GM23248 (cell line): ENCODE data around the gene RARG. TPM values are rescaled to one million over a fixed set of nuclear protein-coding genes. Genes with fewer than 3 reads are reported as not detected.

Source experiments
- DNase-seq: peaks from one replicate; pipeline ENCODE4 v3.0.0-alpha.2; 2015
- H2AFZ ChIP-seq: fragments of 200-600 bp; sonication (generic); 2 replicates; pipeline ENCODE4 v1.6.1; 2016; ENCODE audit warnings: antibody characterized with exemption
- H3F3A ChIP-seq: fragments of 200-600 bp; sonication (generic); 2 replicates; pipeline ENCODE4 v1.6.1; 2016; ENCODE audit warnings: mild to moderate bottlenecking, antibody characterized with exemption, mixed run types; ENCODE audit not compliant: insufficient read depth
- H3K27ac ChIP-seq: fragments of 200-600 bp; sonication (generic); 2 replicates; pipeline ENCODE4 v1.5.1; 2016; ENCODE audit warnings: mild to moderate bottlenecking
- H3K27me3 ChIP-seq: fragments of 200-600 bp; sonication (generic); replicated peaks from 2 replicates; pipeline ENCODE4 v1.6.1; 2016; ENCODE audit warnings: mild to moderate bottlenecking; ENCODE audit not compliant: insufficient read depth
- H3K36me3 ChIP-seq: fragments of 200-600 bp; sonication (generic); 2 replicates; pipeline ENCODE4 v1.6.1; 2016; ENCODE audit warnings: low read depth, mild to moderate bottlenecking
- H3K4me1 ChIP-seq: fragments of 200-600 bp; sonication (generic); 2 replicates; pipeline ENCODE4 v1.6.1; 2016; ENCODE audit warnings: mild to moderate bottlenecking; ENCODE audit not compliant: insufficient read depth
- H3K4me2 ChIP-seq: fragments of 200-600 bp; sonication (generic); one replicate; pipeline ENCODE4 v1.6.1; 2016; ENCODE audit warnings: mild to moderate bottlenecking; ENCODE audit not compliant: unreplicated experiment
- H3K4me3 ChIP-seq: fragments of 200-600 bp; sonication (generic); 2 replicates; pipeline ENCODE4 v1.5.1; 2016; ENCODE audit warnings: mild to moderate bottlenecking
- H3K79me2 ChIP-seq: fragments of 200-600 bp; sonication (generic); 2 replicates; pipeline ENCODE4 v1.6.1; 2016; ENCODE audit warnings: mild to moderate bottlenecking; ENCODE audit not compliant: insufficient read depth
- H3K9ac ChIP-seq: fragments of 200-600 bp; sonication (generic); 2 replicates; pipeline ENCODE4 v1.6.1; 2016; ENCODE audit warnings: mild to moderate bottlenecking
- H3K9me2 ChIP-seq: fragments of 200-600 bp; sonication (generic); 2 replicates; pipeline ENCODE4 v1.6.1; 2016; ENCODE audit warnings: mixed run types, mild to moderate bottlenecking, moderate library complexity; ENCODE audit not compliant: insufficient read depth
- H3K9me3 ChIP-seq: fragments of 200-600 bp; sonication (generic); one replicate; pipeline ENCODE4 v1.6.1; 2017; ENCODE audit warnings: low read depth
- H4K20me1 ChIP-seq: fragments of 200-600 bp; sonication (generic); 2 replicates; pipeline ENCODE4 v1.6.0; 2016; ENCODE audit not compliant: insufficient read depth
- EZH2 ChIP-seq: fragments of 200-600 bp; sonication (generic); IDR thresholded peaks from 2 replicates; pipeline ENCODE4 v1.6.1; 2018; ENCODE audit warnings: antibody characterized with exemption, mild to moderate bottlenecking; ENCODE audit not compliant: insufficient read depth, poor library complexity, severe bottlenecking
- EZH2phosphoT487 ChIP-seq: fragments of 200-600 bp; sonication (generic); IDR thresholded peaks from 2 replicates; pipeline ENCODE4 v1.6.1; 2018; ENCODE audit warnings: antibody characterized with exemption, moderate library complexity, mild to moderate bottlenecking, low read depth; ENCODE audit not compliant: insufficient read depth
- WGBS, 2 experiments: methylation state at CpG; one replicate each; pipeline ENCODE4 v1.1.6; 2015 to 2017; ENCODE audit warnings: low lambda C conversion rate in 2 of 2, low coverage in 1 of 2; ENCODE audit errors: missing lambda C conversion rate in 2 of 2; 5-methylcytosine and 5-hydroxymethylcytosine counted together
- in situ Hi-C: fragments of 300-500 bp; cut with MboI; formaldehyde crosslinking; loops from 2 replicates; pipeline ENCODE4 v1.15.0; 2020
- polyA plus RNA-seq: library from polyadenylated mRNA; unstranded; fragments of >200 nt; fragmentation: Nextera tagmentation; extraction: Ambion mirVana; gene quantifications from 2 replicates; pipeline ENCODE4 v1.2.1, GENCODE V29; 2016
- total RNA-seq: library from RNA; depleted of rRNA; stranded (reverse); fragments of >200 nt; shearing (Covaris generic); gene quantifications from 2 replicates; pipeline ENCODE4 v1.2.3, GENCODE V29; 2014

The RARG gene
- total and polyA plus RNA-seq, 2 experiments from 2014 or later = 75.3 to 116 TPM

DNA sequence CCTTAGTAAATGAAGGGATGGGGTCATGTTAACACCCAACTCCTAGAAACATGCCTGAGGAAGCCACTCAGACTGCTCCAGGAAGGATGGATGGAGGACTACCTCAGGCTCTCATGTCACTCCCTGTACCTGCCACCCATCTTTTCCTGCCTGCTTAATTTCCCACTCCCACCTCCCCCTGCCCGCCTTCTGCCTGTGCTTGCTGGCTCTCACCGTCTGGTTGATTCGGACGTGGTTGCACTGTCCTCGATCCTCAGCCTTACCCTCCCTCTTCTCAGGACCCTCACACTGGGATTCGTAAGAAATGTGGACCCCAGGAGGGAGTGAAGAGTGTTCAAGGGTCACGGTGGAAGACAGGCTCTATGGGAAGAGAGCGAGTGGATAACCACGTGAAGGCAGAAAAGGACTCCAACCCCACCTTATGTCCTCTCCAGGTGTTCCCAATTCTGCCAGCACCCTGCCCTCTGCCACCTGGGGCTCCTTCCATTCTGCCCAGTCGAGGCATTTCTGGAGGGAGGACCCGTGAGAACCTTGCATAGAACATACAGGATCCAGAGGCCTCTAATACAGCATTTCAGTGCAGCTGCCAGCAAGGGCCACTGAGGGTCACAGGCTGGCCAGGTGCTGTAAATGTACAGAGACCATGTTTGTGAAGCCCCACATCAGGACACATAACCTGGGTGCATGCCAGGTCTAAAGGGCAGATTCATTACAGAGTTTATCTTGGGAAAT lies 37.9 kb downstream of the RARG start:
- no peak overlapping the region for H2AFZ ChIP-seq
- WGBS, 2 experiments = 63 to 66% methylated on average over 11 of the region's 11 CpGs
- TF ChIP-seq EZH2phosphoT487 (no peak), EZH2 (no peak)
- H3K9me3 ChIP-seq = no peaks in the 10 kb centered on the region
- no peaks in the 10 kb centered on the region for H3K9me2 ChIP-seq
- no peak overlapping the region for H3K27ac ChIP-seq
- no peak overlapping the region for H3K4me2 ChIP-seq
- no peaks in the 10 kb centered on the region for H3K36me3 ChIP-seq
- in situ Hi-C loops = no loop called here
- no peaks in the 10 kb centered on the region for H3K79me2 ChIP-seq
- DNase-seq = no peak
- no peak overlapping the region for H3K4me3 ChIP-seq
- H3F3A ChIP-seq = peaks cover 12% of the 10 kb centered on the region
- no peaks in the 10 kb centered on the region; the same call in 1 of the 2 replicates for H3K4me1 ChIP-seq
- no peaks in the 10 kb centered on the region for H4K20me1 ChIP-seq
- H3K9ac ChIP-seq = no peak overlapping the region
- H3K27me3 ChIP-seq = no peaks in the 10 kb centered on the region

DNA sequence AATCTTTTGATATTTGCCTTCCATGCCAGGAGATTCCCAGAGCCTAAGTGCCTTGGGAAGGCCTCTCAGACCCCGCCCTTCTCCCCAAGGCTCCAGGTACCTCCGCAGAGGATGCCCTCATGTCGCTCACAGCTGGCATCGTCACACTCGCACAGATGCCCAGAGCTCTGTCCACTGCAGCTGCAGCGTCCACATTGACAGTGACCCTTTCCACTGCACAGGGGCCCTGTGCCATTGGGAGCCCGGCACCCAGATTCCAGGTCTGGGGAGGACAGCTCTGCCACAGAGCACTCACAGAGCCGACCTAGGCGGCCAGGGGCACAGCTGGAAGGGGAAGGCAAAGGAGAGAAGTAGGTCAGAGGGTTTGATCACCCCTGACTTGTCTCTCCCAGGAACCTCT lies 39.0 kb downstream of the RARG start:
- H3K36me3 ChIP-seq = no peaks in the 10 kb centered on the region
- no peaks in the 10 kb centered on the region for H3K27me3 ChIP-seq
- no peak overlapping the region for H3K9ac ChIP-seq
- no peaks in the 10 kb centered on the region for H3K9me2 ChIP-seq
- H3K9me3 ChIP-seq = no peaks in the 10 kb centered on the region
- H3K4me1 ChIP-seq = no peaks in the 10 kb centered on the region; the same call in 1 of the 2 replicates
- 90 to 95% methylated on average over 9 of the region's 9 CpGs for WGBS, 2 experiments
- H3K4me2 ChIP-seq = no peak overlapping the region
- no peak overlapping the region for H3K4me3 ChIP-seq
- no peaks in the 10 kb centered on the region for H4K20me1 ChIP-seq
- in situ Hi-C loops = no loop called here
- H3K79me2 ChIP-seq = no peaks in the 10 kb centered on the region
- TF ChIP-seq EZH2 = no peak
- TF ChIP-seq EZH2phosphoT487 = no peak
- H3F3A ChIP-seq = peaks cover 21% of the 10 kb centered on the region
- DNase-seq = no peak
- H3K27ac ChIP-seq = no peak overlapping the region
- H2AFZ ChIP-seq = no peak overlapping the region

DNA sequence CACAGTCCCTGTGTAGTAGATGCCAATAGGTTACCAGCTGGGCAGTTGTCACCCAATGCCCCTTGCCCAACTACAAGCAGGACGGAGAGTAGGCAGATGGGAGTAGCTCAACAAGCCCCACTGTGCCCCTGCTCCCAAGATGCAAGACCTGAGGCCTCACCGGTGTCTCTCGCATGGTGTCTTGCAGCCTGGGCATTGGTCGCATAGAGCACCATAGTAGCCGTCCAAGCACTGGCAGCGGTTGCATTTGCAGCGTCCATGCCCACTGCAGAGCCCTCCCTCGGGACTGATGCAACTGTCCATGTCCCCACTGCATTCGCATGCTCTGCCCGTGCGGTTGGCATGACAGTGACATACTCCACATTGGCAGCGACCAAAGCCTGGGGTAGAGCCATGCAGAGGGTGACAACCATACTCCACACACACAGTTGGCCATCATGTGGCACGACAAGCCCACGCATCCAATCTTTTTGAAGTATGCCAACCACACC lies 39.4 kb downstream of the RARG start:
- in situ Hi-C loops = no loop called here
- TF ChIP-seq EZH2phosphoT487 (no peak), EZH2 (no peak)
- no peak for DNase-seq

DNA sequence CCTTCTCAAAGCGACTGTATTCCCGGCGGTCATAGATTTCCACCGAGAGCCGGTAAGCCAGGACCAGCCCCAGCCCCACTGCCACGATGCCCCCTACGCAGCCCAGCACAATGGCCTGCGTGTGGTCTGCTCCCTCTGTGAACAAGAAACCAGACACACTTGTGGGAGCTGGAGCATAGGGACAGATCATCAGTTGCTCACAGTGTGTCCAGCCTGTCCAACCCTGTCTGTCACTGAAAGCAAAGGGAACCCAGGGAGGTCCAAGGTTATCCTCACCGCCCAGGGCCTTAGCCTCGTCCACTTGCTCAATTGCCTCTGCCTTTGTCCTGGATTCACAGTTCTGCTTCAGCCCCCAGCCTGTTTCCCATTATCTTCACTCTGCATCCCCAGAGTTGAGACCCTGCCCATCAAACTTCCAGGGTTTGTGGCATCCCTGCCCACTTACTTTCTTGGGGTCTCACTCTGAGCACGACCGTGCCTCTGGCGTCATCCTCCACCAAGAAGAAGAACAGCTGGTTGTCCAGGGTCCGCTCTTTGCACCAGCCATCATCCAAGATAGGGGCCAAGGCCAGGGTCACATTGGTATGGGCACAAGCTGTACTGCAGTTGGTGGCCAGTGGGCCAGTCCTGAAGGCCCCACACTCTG lies 40.0 kb downstream of the RARG start:
- WGBS, 2 experiments = 82 to 85% methylated on average over 14 of the region's 14 CpGs
- DNase-seq = no peak
- Histone ChIP-seq H3K9ac (no peak overlapping the region), H3K4me2 (no peak overlapping the region), H3K9me2 (no peaks in the 10 kb centered on the region), H3K4me1 (no peaks in the 10 kb centered on the region; the same call in 1 of the 2 replicates), H3K79me2 (no peaks in the 10 kb centered on the region), H3K36me3 (peaks cover 9% of the 10 kb centered on the region; the same call in 1 of the 2 replicates), H3F3A (peaks cover 29% of the 10 kb centered on the region), H2AFZ (no peak overlapping the region), H3K27ac (no peak overlapping the region), H3K4me3 (no peak overlapping the region), H3K27me3 (no peaks in the 10 kb centered on the region), H4K20me1 (no peaks in the 10 kb centered on the region), H3K9me3 (no peaks in the 10 kb centered on the region)
- in situ Hi-C loops = no loop called here
- TF ChIP-seq EZH2 = no peak
- TF ChIP-seq EZH2phosphoT487 = no peak

More for the DNA sequence above, 39.4 kb downstream of the RARG start:
- Histone ChIP-seq H3K9ac (no peak overlapping the region), H2AFZ (no peak overlapping the region), H3K4me2 (no peak overlapping the region), H4K20me1 (no peaks in the 10 kb centered on the region), H3K36me3 (peaks cover 4% of the 10 kb centered on the region; the same call in 1 of the 2 replicates), H3K79me2 (no peaks in the 10 kb centered on the region), H3K4me3 (no peak overlapping the region), H3F3A (peaks cover 25% of the 10 kb centered on the region), H3K27ac (no peak overlapping the region), H3K27me3 (no peaks in the 10 kb centered on the region), H3K9me2 (no peaks in the 10 kb centered on the region), H3K4me1 (no peaks in the 10 kb centered on the region; the same call in 1 of the 2 replicates), H3K9me3 (no peaks in the 10 kb centered on the region)
- WGBS, 2 experiments = 83 to 90% methylated on average over 14 of the region's 14 CpGs
